ENCODE measurements around the gene PBX1.
"Not testable (repeated sequence)": the region's sequence is repeated elsewhere in the genome, so short reads cannot be mapped to it uniquely, and the experiment has no call there.

The PBX1 gene
- long read RNA-seq, donor 1, full-length matches to known transcripts = 18 of 38 reads
- long read RNA-seq, donor 1, partial matches to known transcripts = 20 of 38 reads
- long read RNA-seq, donor 1, other reads (novel, unspliced or antisense) = 0 of 38 reads
- long read RNA-seq, donor 2, full-length matches to known transcripts = 17 of 37 reads
- long read RNA-seq, donor 2, partial matches to known transcripts = 20 of 37 reads
- long read RNA-seq, donor 2, other reads (novel, unspliced or antisense) = 0 of 37 reads
- long read RNA-seq, donor 3, full-length matches to known transcripts = 25 of 54 reads
- long read RNA-seq, donor 3, partial matches to known transcripts = 29 of 54 reads
- long read RNA-seq, donor 3, other reads (novel, unspliced or antisense) = 0 of 54 reads
- long read RNA-seq, donor 4, full-length matches to known transcripts = 37 of 121 reads
- long read RNA-seq, donor 4, partial matches to known transcripts = 84 of 121 reads
- long read RNA-seq, donor 4, other reads (novel, unspliced or antisense) = 0 of 121 reads
- long read RNA-seq, donor 5, full-length matches to known transcripts = 27 of 49 reads
- long read RNA-seq, donor 5, partial matches to known transcripts = 22 of 49 reads
- long read RNA-seq, donor 5, other reads (novel, unspliced or antisense) = 0 of 49 reads
- long read RNA-seq, donor 6, full-length matches to known transcripts = 26 of 72 reads
- long read RNA-seq, donor 6, partial matches to known transcripts = 46 of 72 reads
- long read RNA-seq, donor 6, other reads (novel, unspliced or antisense) = 0 of 72 reads
- long read RNA-seq, donor 7, full-length matches to known transcripts = 58 of 200 reads
- long read RNA-seq, donor 7, partial matches to known transcripts = 142 of 200 reads
- long read RNA-seq, donor 7, other reads (novel, unspliced or antisense) = 0 of 200 reads
- long read RNA-seq, donor 8, full-length matches to known transcripts = 33 of 152 reads
- long read RNA-seq, donor 8, partial matches to known transcripts = 119 of 152 reads
- long read RNA-seq, donor 8, other reads (novel, unspliced or antisense) = 0 of 152 reads

DNA sequence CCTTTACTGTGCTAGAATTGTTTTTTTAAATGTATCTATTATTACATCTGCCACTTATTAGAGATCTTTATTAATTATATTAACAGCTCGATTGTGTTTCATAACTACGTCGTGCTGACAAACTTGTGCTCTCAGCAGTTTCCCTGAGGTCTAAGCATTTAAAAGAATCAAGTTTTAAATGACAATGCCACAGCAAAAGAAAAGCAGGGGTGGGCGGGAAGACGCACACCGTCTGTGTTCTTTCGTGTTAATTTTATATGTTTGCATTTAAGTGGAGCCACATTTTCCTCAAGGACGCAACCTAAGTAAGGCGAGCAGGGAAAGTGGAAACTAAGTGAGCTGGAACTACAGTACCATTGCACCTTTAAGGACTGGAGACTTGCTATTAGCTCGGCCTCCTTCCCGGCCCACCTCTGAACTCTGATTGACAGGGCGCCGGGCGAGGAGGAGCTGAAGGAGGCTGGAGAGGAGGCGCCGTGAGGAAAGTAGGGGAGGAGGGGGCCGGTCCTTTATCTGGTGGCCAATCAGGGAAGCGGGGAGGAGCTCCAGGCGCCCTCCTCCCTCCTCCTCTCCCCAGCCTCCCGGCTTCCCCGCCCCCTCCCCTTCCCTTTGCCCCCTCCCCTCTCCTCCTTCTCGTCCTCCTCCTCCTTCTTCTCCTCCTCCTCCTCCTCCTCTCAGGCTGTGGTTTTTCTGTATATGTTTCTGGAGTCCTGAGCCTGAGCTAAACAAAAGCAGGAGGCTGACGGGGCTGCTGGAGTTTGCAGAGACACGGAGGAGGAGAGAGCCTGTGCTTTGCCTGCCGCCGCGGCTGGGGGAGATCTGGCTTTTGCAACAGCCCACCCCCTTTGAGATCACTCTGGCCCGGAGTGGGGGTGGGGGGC, at the start of gene PBX1:
Gene PBX1, plus strand, starts transcription at position 724 of the 881 bp plus-strand sequence.
- DNase-seq = peak; percentile 75

DNA sequence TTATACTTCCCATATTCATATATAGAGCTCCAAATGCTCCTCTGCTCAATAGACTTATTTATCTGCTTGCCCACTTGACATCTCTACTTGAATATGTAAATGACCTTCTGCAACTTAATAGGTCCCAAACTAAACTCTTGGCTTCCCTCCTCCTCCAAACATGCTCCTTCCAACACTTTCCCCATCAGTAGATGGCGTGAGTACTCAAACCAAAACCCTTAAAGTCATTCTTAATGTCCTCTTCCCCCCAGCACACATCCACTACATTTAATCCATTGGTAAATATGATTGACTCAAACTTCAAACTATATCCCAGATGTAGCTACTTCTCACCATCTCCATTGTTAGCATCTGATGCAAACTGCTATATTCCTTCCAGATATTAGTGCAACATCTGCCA, 48.5 kb upstream of the PBX1 start:
- no peak for DNase-seq

GRCh38 chr1:164511001-164511705, 47.8 kb upstream of the PBX1 start:
- no peak for DNase-seq

GRCh38 chr1:164515231-164515630, 43.8 kb upstream of the PBX1 start:
- DNase-seq = no peak

- DNase-seq = peak; percentile 9
Observed at GRCh38 chr1:164515711-164516331, 43.2 kb upstream of the PBX1 start.

GRCh38 chr1:164516591-164516990, 42.4 kb upstream of the PBX1 start:
- no peak for DNase-seq

DNA sequence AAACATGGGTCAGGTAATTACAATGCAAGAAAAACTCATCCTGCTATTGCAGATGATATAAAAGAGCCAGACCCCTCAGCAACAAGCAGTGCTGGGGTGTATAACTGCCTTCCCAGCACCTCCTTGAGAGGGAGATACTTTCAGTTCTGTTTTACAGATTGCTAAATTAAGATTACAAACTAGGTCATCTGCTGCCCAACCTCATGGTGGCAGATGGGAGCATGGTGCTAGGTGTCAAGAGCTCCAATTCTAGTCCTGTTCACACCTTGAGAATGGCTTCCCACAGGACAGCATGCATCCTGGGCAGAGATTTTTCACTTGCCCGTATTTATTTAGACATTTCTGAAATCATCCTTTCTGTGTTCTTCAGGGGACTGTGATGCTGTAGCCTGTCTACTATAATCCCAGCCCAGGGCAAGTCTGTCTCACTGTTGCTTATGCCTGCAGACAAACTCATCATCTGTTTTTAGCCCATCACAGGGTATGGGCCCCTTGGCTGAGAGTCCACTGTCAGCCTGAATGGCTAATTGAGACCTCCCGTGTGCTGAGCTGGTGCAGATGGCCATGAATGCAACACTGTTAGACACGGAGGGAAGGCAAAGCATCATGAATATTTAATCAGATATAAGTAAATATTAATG, 40.2 kb upstream of the PBX1 start:
- no peak for DNase-seq

- DNase-seq = no peak
Observed at GRCh38 chr1:164519426-164519825, 39.6 kb upstream of the PBX1 start.

- no peak for DNase-seq
Observed at GRCh38 chr1:164524810-164525209, 34.2 kb upstream of the PBX1 start.

- DNase-seq = no peak
Observed at GRCh38 chr1:164534863-164535610, 23.9 kb upstream of the PBX1 start.

DNA sequence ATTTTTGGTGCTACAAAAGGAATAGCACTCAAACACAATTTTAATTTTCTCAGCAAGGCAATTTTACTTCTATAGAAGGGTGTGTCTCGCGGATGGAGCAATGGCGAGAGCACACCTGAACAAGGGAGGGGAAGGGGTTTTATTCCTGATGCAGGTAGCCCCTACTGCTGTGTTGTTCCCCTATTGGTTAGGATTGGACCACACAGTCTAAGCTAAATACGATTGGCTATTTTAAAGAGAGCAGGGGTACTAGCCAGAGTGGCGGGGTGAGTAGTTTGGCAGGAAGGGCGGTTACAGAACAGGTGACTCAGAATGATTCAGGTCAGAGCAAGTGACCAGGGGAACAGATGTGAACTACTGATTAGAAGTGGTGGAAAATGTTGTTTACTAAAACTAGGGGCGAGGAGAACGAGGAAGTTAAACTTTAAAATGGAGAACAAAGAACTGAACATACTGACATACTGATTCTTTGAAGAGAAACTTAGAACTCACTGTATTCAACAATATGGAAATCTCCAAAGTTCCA, 6.5 kb upstream of the PBX1 start:
- DNase-seq = not testable (repeated sequence)

GRCh38 chr1:164557270-164557669, 1.7 kb upstream of the PBX1 start:
- DNase-seq = no peak

GRCh38 chr1:164559342-164560051, 513 bp downstream of the PBX1 start:
- DNase-seq = peak; percentile 72

DNA sequence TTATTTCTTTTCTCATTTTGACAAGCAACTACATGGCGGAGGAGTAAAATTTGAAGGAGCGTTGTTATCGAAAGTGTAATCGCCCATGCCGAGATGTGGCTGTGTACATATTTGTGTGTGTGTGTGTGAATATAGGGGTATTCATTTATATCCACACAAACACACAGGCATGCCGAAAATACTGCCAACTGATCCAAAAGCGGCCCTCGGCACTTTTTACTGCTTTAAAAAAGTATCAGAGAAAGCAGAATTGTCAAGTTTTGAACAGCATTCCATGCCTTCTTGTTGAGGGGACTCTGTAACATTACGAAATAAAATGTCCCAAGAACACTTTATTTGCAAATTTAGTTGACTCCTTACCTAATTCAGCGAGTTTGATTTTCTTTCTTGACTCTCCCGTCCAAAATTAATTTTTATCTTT, 1.1 kb downstream of the PBX1 start:
- DNase-seq = no peak

GRCh38 chr1:164560556-164560955, 1.6 kb downstream of the PBX1 start:
- DNase-seq = peak; percentile 31

GRCh38 chr1:164561007-164561406, 2.0 kb downstream of the PBX1 start:
- peak; percentile 36 for DNase-seq

DNA sequence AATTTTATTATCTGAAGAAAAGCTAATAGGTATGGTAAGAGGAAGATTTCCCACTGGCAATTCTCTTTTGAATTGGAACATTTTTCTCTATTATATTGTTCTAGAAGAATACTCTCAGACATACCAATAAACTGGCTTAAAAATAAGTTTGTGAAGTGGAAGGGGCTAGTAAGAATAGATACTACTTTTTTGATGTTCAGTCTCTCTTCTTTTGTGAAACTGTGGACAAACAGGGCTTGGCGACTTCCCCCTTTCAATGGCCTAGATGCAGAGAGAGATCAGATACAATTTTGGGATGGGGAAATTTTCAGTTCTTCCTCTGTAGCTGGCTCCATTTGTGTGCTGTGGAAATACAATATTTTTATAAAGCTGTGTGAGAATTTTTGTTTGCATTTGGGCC, 2.5 kb downstream of the PBX1 start:
- peak; percentile 40 for DNase-seq

- DNase-seq = no peak
Observed at GRCh38 chr1:164562061-164562460, 3.1 kb downstream of the PBX1 start.

DNA sequence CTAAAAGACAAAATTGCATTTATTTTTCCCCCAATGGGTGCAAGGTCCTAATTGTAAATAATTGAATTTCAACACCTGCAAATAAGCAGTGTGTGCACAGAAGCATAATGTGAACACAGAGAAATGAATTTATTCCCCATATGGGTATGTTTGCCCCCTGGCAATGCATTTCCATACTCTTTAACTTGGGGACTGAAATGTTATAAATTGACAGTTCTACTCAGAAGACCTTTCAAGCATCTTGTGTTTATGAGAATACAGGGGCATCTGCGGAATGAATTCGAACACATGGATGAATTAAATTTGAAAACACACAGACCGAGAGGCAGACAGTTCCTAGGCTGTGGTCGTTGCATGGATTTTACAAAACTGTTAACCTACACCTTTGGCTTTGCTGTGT, 3.5 kb downstream of the PBX1 start:
- peak; percentile 45 for DNase-seq

Measured in right kidney (tissue), 9 donors.